Middle frontal gyrus (tissue), 1 donor: Measurements from ENCODE around the gene CACTIN.
"Not testable (repeated sequence)": the region's sequence is repeated elsewhere in the genome, so short reads cannot be mapped to it uniquely, and the experiment has no call there.

ENCODE experiments used
- DNase-seq: peaks from one replicate; pipeline ENCODE4 v3.0.0-alpha.2; 2015; ENCODE audit warnings: low spot score; ENCODE audit errors: extremely low spot score

The CACTIN gene

DNA sequence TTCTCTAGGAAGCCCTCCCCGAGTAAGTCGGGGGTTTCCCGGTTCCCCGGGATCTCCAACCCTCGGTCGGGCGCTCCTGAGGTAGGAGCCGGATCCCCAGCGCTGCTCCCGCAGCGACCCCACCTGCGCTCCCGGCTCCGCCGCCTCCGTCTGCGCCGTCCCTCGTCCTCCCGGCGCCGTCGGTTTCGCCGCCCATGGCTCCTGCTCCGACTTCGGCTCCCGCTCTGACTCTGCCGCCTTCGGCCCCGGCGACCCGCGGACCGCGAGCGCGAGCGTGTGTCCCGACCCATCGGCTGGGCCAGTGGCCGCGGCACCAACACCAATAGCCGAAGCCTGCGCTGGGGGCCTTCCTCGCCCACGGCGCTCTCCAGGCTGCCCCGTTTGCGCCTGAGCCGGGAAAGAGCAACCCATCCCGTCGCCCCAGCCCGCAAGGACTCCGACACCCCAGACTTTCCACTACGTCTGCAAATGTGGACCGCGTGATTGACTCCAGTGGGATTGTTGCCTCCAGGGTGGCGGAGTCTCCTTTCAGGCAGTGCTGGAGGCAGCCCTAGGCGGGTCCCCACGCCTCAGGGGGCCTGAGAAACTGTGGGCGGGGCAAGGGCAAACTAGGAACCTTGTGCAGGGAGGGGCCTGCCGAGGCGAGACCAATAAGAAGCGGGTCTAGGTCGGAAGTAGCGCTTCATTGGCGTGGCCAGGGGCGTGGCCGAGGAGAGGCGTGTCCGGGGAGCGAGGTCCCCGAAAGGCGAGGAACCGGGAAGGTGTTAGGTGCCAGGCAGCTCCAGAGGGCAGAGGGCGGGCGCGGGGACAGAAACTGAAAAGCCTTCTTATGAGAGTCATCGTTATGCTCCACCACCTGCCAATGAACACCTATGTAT lies at the start of gene CACTIN:
Gene CACTIN, minus strand, starts transcription at position 318 of the 878 bp plus-strand sequence. Its CDS starts 28 bp downstream, at position 290.
- peak; percentile 97 for DNase-seq

DNA sequence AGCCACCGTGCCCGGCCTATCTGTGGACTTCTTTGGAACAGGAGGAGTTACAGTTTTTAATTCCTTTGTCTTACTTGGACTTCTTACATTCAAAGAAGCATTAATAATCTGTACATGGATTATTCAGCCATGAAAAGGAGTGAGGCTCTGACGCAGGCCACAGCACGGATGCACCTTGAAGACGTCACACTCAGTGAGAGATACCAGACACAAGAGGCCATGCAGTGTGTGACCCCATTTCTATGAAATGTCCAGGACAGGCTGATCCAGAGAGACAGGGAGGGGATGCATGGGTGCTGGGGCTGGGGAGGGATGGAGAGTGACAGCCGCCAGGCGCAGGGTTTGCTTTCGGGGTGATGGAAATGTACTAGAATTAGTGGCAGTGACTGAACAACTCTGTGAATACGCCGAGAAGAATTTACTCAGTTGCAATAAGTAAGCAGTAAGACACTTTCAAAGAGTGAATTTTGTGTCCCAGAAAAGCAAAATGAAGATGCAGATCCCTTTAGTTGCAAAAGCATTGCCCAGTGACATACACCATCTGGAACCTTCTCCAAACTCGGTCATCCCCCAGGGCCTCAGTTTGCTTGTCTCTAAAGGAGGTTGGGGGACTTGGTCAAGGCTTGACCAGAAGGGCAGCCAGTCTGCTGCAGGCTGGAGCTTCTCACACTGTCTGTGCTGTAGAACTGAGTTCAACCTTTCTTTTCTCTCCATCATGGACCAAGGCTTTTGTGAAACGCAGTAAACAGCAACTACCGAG lies 48.4 kb upstream of the CACTIN start:
- DNase-seq, result no peak

- no peak for DNase-seq
These were observed 47.2 kb upstream of the CACTIN start for GRCh38 chr19:3673506-3674439.

GRCh38 chr19:3672993-3673392 lies 46.4 kb upstream of the CACTIN start:
- DNase-seq, result no peak

- DNase-seq, result no peak
These were observed 46.0 kb upstream of the CACTIN start for GRCh38 chr19:3672575-3672948.

- DNase-seq, result no peak
These were observed 45.3 kb upstream of the CACTIN start for GRCh38 chr19:3671680-3672574.

- no peak for DNase-seq
These were observed 44.4 kb upstream of the CACTIN start for GRCh38 chr19:3670796-3671679.

GRCh38 chr19:3669947-3670795 lies 43.6 kb upstream of the CACTIN start:
- no peak for DNase-seq

GRCh38 chr19:3669082-3669946 lies 42.7 kb upstream of the CACTIN start:
- no peak for DNase-seq

GRCh38 chr19:3668331-3669081 lies 41.9 kb upstream of the CACTIN start:
- no peak for DNase-seq

DNA sequence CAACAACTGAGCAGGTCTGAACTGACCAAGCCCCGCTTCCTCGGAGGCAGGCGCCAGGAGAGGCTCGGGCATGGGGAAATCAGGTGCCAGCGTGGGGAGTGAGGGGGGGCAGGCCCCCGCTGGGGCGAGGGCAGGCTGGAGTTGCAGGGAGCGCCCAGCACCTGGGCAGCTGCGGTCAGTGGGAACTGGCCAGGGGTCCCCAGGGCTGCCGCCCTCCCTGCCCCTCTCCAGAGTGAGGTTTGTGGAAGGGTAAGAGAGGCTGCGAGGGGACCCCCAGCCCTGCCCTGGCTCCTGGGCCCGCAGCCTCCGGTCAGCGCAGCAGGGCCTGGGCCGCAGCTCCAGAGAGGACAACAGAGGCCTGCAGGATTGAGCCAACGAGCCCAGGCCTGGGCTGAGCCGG lies 41.2 kb upstream of the CACTIN start:
- no peak for DNase-seq

DNA sequence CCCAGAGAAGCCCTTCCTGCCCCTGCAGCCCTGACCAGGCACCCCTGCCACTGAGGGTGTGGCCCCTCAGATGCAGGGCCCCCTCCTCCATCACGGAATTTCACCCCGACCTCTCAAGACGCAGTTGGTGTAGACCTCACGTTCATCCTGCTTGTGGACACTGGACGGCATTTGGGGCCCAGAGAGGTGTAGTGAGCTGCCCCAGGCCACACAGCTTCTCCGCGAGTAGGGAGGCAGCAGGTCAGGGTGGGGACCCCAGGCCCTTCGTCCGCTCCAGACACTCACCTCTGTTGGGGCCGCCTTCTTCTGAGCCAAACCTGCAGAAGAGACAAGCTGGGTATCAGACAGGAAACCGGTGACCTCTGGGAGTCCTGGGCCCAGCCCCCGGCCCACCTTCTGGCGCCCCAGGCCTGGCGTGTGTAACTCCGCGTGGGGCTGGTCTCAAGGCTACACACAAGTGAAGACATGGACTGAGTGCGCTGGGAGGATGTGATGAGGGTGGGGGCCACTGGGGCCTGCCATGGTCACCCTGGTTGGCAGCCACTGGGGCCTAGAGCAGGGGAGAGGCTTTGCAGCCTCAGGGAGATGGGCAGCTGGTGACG lies 40.5 kb upstream of the CACTIN start:
- DNase-seq, result no peak

DNA sequence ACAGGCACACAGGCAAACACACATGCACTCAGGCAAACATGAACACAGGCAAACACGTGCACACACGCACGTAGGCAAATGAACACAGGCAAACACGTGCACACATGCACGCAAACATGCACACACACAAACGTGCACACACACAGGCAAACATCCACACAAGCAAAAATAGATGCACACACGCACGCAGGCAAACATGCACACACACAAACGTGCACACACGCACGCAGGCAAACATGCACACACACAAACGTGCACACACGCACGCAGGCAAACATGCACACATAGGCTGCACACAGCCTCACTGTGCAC lies 39.9 kb upstream of the CACTIN start:
- not testable (repeated sequence) for DNase-seq

DNA sequence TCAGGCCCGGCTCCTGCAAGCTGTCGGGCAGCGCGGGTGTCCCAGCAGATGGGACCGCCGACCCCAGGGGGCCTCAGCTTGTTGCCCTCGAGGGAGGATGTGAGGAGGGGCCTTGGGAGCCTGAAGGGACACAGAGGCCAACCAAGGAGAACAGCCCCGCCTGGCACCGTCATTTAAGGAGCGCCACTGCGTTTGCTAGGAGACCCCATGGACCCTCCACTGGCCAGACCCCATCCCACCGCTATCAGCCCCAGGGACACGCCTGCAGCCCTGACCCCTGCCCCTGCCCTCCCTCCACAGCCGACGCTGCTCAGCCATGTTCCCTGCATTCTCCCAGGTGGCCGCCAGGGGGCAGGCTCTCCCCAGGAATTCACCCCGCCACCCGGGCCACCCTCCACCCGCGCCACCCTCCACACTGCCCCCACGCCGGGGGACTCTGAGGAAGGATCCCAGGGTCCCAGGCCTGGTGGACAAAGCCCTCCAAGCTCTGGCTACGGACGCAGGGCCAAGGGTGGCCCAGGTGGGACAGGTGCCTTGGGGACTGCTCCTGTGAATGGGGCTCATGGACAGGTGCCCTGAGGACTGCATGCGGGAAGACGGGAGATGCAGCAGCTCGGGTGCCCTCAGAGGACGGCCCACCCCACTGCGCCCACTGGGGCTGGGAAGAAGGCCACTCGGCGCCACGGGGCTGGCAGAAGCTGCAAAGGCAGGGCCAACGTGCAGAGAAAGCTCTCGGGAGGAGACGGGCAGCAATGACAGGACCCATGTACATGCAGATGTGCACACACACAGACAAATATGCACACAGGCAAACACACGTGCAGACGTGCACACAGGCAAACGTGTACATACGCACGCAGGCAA lies 39.3 kb upstream of the CACTIN start:
- DNase-seq, result no peak

DNA sequence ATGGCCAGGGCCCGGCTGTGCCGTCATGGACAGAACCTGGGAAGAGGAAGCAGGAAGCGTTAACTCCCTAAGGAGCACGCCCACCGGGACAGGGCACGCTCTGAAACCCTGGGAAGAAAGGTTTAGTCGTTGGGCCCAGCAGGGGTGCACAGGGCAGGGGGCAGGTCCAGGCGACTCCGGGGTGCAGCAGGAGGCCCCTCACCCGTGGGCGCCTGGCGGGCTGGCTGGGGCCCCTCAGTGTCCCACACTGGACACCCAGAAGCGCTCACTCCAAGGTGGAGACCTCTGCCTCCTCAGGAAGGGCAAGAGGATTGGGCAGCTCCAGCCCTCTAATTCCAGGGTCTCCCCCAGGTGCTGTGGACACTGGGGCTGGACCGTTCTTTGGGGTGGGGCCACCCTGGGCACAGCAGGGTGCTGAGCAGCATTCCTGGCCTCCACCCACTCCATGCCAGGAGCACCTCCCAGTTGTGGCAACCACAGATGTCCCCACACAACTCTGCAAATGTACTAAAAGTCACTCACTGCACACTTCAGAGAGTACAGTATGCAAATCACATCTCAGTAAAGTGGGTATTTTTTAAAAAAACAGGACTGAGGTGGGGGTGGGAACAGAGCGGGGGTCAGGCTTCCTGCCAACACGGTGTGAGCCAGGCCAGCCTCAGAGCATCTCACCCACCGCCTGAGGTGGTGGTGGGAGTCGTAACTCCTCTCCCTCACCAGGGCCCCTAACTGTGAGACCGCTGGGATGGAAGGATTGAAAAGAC lies 38.5 kb upstream of the CACTIN start:
- no peak for DNase-seq
